ENCODE results near the gene PRR5. TPM values are rescaled to one million over a fixed set of nuclear protein-coding genes. Genes with fewer than 3 reads are reported as not detected.

PRR5 gene
- total and polyA plus RNA-seq, 2 of the 13 experiments (the other 11 are each of a cell fraction or from before 2014, with no cell fraction given), result 11.6 to 27.5 TPM

GRCh38 chr22:44764974-44765373, 63.0 kb downstream of the PRR5 start:
- Histone ChIP-seq H3K4me1 (ENCODE audit: insufficient read depth, low read length) (no peaks in the 10 kb centered on the region), H3K4me2 (ENCODE audit: low read depth, low read length) (no peak overlapping the region), H3K9me3 (ENCODE audit: low read length) (no peaks in the 10 kb centered on the region), H3K27me3 (ENCODE audit: control insufficient read depth in 1 of 2, insufficient read depth in 2 of 2, low read length in 2 of 2) (peaks cover 5 to 26% of the 10 kb centered on the region in 2 experiments; a peak in 3 of 5 replicates), H2AFZ (ENCODE audit: low read length) (no peak overlapping the region), H3K9ac (ENCODE audit: insufficient read depth, low read depth, low read length) (no peak overlapping the region), H3K4me3 (replicated peaks in 1 of 3; ENCODE audit: insufficient read depth in 1 of 3, low read depth in 2 of 3, low read length in 3 of 3) (no peak overlapping the region), H3K27ac (ENCODE audit: extremely low read length, insufficient read depth, low read length) (no peak overlapping the region), H4K20me1 (ENCODE audit: insufficient read depth, low read length) (no peaks in the 10 kb centered on the region), H3K79me2 (ENCODE audit: insufficient read depth, low read length) (no peaks in the 10 kb centered on the region), H3K36me3 (replicated peaks in 1 of 2; ENCODE audit: control insufficient read depth in 1 of 2, insufficient read depth in 2 of 2, low read length in 2 of 2) (no peaks in the 10 kb centered on the region)
- ATAC-seq, result no peak
- ChIA-PET POLR2A (no interaction called here), CTCF (ENCODE audit: low intra/inter-chr PET ratio, low total read pairs) (no interaction called here)
- no TSS peak for BruUV-seq (replicated peaks)
- FAIRE-seq, result no peak
- intact Hi-C loops (cut with micrococcal nuclease; ENCODE audit: unreplicated experiment) (no loop called here), in situ Hi-C loops (cut with HindIII; ENCODE audit: extremely low pct_ligation_motif_present, low pct_unique_long_range_greater_than_20kb) (no loop called here)
- TF ChIP-seq IRF1 (CRISPR knock-in tag; IDR thresholded peaks at IDR 0.05; ENCODE audit: low read depth) (no peak), ZNF282 (IDR thresholded peaks at IDR 0.05; ENCODE audit: partially characterized antibody) (no peak), RBAK (CRISPR knock-in tag; IDR thresholded peaks at IDR 0.05) (no peak), HNRNPLL (IDR thresholded peaks at IDR 0.05; ENCODE audit: low read depth, low read length, poor library complexity, severe bottlenecking) (no peak), THYN1 (CRISPR knock-in tag; IDR thresholded peaks at IDR 0.05; ENCODE audit: borderline replicate concordance, low read depth) (no peak)
- DNase-seq (ENCODE audit: low spot score), result no peak
- WGBS (ENCODE audit: low lambda C conversion rate), result no CpG with 5 or more reads among the region's 4 CpGs

GRCh38 chr22:44765571-44766285, 63.7 kb downstream of the PRR5 start:
- intact Hi-C loops (cut with micrococcal nuclease; ENCODE audit: unreplicated experiment) (no loop called here), in situ Hi-C loops (cut with HindIII; ENCODE audit: extremely low pct_ligation_motif_present, low pct_unique_long_range_greater_than_20kb) (no loop called here)
- no peak overlapping the region for H3K9ac ChIP-seq (ENCODE audit: insufficient read depth, low read depth, low read length)
- H3K27me3 ChIP-seq (ENCODE audit: control insufficient read depth in 1 of 2, insufficient read depth in 2 of 2, low read length in 2 of 2), result peaks cover 5 to 26% of the 10 kb centered on the region in 2 experiments; a peak in 3 of 5 replicates
- no peak for ATAC-seq
- H3K4me2 ChIP-seq (ENCODE audit: low read depth, low read length), result no peak overlapping the region
- H3K4me1 ChIP-seq (ENCODE audit: insufficient read depth, low read length), result no peaks in the 10 kb centered on the region
- H3K9me3 ChIP-seq (ENCODE audit: low read length), result no peaks in the 10 kb centered on the region
- 10% methylated on average over 9 of the region's 23 CpGs for WGBS (ENCODE audit: low lambda C conversion rate)
- ChIA-PET POLR2A (no interaction called here), CTCF (ENCODE audit: low intra/inter-chr PET ratio, low total read pairs) (no interaction called here)
- no peak for DNase-seq (ENCODE audit: low spot score)
- BruUV-seq (replicated peaks), result no TSS peak
- H2AFZ ChIP-seq (ENCODE audit: low read length), result no peak overlapping the region
- FAIRE-seq, result no peak
- no peaks in the 10 kb centered on the region for H3K79me2 ChIP-seq (ENCODE audit: insufficient read depth, low read length)
- no peaks in the 10 kb centered on the region for H4K20me1 ChIP-seq (ENCODE audit: insufficient read depth, low read length)
- H3K4me3 ChIP-seq (replicated peaks in 1 of 3; ENCODE audit: insufficient read depth in 1 of 3, low read depth in 2 of 3, low read length in 3 of 3), result no peak overlapping the region
- H3K36me3 ChIP-seq (replicated peaks in 1 of 2; ENCODE audit: control insufficient read depth in 1 of 2, insufficient read depth in 2 of 2, low read length in 2 of 2), result no peaks in the 10 kb centered on the region
- no peak overlapping the region for H3K27ac ChIP-seq (ENCODE audit: extremely low read length, insufficient read depth, low read length)
- no peak for TF ChIP-seq ZNF12 (CRISPR knock-in tag; IDR thresholded peaks at IDR 0.05)
- no peak for TF ChIP-seq GTF3A (CRISPR knock-in tag; conservative IDR thresholded peaks at IDR 0.05)
- no peak for TF ChIP-seq ZBTB14 (CRISPR knock-in tag; IDR thresholded peaks at IDR 0.05)
- TF ChIP-seq ZNF576 (CRISPR knock-in tag; IDR thresholded peaks at IDR 0.05), result no peak
- no peak for TF ChIP-seq RBAK (CRISPR knock-in tag; IDR thresholded peaks at IDR 0.05)
- TF ChIP-seq JARID2 (CRISPR knock-in tag; IDR thresholded peaks at IDR 0.05; ENCODE audit: insufficient replicate concordance), result no peak
- no peak for TF ChIP-seq ZNF775 (CRISPR knock-in tag; IDR thresholded peaks at IDR 0.05; ENCODE audit: borderline replicate concordance)
- no peak for TF ChIP-seq KLF12 (CRISPR knock-in tag; IDR thresholded peaks at IDR 0.05; ENCODE audit: borderline replicate concordance)
- no peak for TF ChIP-seq MAFG (CRISPR knock-in tag; IDR thresholded peaks at IDR 0.05)
- TF ChIP-seq ZBTB46 (CRISPR knock-in tag; IDR thresholded peaks at IDR 0.05; ENCODE audit: borderline replicate concordance), result no peak
